OCI-LY1 (cell line): Measurements from ENCODE around the gene NT5C3A.
"Not testable (repeated sequence)": the region's sequence is repeated elsewhere in the genome, so short reads cannot be mapped to it uniquely, and the experiment has no call there.

ENCODE experiments used
- EZH2 ChIP-seq: fragments of 200-600 bp; sonication (generic), shearing (Covaris generic); IDR thresholded peaks from 2 replicates; pipeline ENCODE4 v1.8.0; 2017; ENCODE audit warnings: borderline replicate concordance, mixed run types, mild to moderate bottlenecking, antibody characterized with exemption, low read length, moderate library complexity, mixed read lengths
- TF ChIP-seq, protein P1 (sequence below): fragments of 200-600 bp; sonication (generic), shearing (Covaris generic); IDR thresholded peaks from 2 replicates; pipeline ENCODE4 v1.5.1; 2017; ENCODE audit warnings: mild to moderate bottlenecking, antibody characterized with exemption, low read length, moderate library complexity, mixed read lengths

GRCh38 chr7:32999380-32999779 is 63.2 kb downstream of the NT5C3A start:
- TF ChIP-seq, protein P1, sequence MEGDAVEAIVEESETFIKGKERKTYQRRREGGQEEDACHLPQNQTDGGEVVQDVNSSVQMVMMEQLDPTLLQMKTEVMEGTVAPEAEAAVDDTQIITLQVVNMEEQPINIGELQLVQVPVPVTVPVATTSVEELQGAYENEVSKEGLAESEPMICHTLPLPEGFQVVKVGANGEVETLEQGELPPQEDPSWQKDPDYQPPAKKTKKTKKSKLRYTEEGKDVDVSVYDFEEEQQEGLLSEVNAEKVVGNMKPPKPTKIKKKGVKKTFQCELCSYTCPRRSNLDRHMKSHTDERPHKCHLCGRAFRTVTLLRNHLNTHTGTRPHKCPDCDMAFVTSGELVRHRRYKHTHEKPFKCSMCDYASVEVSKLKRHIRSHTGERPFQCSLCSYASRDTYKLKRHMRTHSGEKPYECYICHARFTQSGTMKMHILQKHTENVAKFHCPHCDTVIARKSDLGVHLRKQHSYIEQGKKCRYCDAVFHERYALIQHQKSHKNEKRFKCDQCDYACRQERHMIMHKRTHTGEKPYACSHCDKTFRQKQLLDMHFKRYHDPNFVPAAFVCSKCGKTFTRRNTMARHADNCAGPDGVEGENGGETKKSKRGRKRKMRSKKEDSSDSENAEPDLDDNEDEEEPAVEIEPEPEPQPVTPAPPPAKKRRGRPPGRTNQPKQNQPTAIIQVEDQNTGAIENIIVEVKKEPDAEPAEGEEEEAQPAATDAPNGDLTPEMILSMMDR: not testable (repeated sequence)
- TF ChIP-seq EZH2: not testable (repeated sequence)
